NCI-H2171 treated with DMSO at 0.1 percent for 48 hours (cell line): ENCODE measurements around the gene NF1.
"Not testable (repeated sequence)": the region's sequence is repeated elsewhere in the genome, so short reads cannot be mapped to it uniquely, and the experiment has no call there.

Experiments
- DNase-seq: peaks from one replicate; lab custom pipeline; 2025; lab: John Stamatoyannopoulos, UW

The NF1 gene

DNA sequence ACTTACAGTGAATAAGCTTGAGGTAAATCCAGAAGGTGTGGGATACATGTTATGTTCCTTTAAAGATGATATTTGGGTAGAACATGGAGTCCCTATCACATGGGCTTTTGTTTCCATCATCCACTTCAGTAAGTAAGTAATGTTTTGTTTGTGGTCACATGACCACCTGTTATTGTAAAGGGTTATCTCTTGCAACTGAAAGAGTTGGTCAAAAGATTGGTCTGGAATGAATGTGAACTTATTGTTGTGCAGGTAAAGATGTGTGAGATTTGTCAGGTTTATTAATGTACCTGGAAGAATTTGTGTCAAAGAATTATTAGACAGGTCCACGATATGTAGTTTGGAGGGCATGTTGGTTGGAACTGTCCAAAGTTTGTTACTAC, 200.7 kb downstream of the NF1 start:
- no peak for DNase-seq

DNA sequence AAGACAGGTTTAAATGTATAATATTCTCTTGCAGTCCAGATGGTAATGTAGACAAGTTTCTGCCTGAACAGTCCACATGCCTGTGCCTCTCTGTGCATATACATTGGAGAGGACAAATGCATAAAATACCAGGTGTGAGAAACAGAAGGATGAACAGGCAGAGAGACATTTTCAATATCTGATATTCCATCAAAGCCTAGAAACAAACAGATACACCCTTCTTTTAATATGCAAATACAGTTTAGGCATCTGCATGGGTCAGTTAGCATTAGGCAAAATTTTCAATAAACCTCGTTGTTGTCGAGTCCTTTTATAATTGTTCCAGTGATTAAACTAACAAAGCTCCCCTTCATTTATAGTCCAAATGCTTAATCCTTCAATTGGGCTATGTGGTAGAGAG, 201.4 kb downstream of the NF1 start:
- peak; percentile 55 for DNase-seq

DNA sequence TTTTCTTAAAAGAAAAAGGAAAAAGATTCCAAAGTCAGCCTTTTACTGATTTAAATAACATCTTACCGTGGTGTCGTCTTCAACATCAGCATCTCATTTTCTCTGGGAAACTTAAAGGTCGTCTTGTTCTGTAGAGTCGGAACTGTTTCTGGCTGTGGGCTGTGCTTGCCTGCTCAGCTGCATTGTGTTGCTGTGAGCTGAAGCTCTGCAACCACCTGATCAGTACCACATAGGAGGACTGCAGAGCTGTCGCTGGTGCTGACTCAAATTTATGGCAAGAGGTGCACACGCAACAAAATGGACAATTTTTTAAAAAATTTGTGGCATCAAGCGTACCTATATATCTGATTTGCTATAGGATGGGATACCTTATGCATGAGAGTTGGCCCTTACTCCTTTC, 202.3 kb downstream of the NF1 start, which contains the start of gene OMG:
Gene OMG (minus strand): TSS at position 150 of the 400 bp plus-strand sequence. CDS start 908 bp downstream, outside the sequence.
- DNase-seq, result no peak

DNA sequence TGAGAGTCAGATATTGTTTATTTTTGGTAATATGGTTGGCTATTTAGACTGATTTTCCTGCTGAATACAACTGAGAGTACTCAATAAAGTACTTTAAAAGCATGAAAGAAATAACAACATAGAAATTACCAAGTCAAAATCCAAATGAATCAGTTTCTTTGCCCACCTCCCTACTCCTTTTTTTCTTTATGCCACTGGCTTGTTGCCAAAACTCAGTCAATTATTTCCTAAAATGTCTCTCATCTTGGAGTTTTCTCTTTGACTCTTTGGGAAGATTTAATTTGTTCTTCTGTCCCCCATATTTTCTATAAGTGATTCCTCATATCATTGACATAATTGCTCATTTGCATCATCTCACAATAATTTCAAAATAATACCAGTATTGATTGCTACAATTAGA, 204.8 kb downstream of the NF1 start:
- DNase-seq, result peak; percentile 75

DNA sequence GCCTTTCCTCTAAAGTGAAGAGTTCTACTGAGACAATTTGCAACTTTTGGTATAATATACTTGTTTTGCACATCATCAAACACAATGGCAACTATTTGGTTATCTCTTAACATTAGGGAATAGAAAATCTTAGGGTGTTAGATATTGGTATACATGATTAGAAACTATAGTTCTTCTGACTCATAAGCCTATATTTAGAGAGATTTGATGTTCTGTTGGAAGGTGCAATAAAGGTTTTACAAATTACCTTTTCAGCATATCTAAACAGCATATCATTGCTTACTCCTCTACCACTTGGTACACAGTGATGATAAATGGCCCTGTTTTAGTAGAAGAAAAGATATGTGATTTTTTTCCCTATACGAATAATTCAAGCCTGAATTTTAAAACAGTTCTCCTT, 212.9 kb downstream of the NF1 start:
- no peak for DNase-seq

DNA sequence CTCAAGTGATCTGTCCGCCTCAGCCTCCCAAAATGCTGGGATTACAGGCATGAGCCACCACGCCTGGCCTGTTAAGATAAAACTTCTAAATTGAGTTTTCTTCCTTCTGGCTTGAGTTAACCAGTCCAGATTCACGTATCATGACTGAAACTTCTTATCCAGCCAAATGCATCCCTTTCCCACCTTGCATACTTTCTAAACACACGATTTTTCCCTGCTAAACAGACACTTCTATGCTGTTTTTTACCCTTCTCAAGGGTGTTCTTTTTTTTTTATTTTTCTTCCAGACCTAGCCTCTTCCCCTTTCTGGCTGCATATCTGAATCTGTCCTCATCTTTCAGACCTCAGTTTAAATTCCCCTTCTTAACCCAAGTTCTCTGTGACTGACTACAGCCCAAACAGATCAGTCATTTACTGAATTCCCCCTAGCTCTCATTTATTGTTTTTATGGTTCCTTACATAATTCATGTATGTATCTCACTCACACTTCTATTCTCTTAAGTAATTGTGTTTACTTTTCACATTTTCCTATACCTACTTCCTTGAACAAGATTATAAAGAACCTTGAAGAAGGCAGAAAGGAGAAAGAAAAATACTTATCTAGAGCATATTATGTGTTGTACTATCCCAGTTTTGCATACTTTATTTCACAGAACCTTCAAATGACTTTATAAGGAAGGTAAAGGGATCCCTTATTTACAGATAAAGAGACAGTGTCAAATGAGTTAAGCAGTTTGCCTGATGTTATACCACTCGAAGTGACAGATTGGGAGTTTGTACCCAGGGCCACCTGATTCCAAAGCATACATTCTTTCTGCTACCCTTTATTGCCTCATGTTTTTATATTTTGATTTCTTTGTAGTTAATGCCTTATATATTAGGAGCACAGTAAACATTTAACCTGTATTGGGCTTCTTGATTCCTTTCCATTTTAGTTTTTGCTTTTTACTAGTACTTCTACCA, 213.9 kb downstream of the NF1 start:
- DNase-seq, result no peak

DNA sequence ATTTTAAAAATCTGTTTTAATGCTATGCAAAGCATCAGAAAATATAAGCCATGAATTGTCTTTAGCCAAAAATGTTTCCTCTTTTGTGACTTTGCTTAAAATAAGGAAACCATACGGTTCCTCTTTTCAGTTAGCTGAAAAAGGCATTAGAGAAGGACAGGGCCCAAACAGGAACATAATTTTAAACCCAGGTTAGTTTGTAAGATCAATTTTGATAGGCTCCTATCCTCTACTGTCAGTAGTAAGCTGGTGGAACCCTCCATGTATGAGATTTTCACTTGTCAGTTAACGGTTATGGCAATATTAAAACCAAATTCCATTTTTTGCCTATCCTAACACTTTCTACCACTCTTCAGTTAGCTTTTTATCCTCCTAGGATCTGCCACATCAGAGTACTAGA, 214.8 kb downstream of the NF1 start:
- DNase-seq, result no peak

DNA sequence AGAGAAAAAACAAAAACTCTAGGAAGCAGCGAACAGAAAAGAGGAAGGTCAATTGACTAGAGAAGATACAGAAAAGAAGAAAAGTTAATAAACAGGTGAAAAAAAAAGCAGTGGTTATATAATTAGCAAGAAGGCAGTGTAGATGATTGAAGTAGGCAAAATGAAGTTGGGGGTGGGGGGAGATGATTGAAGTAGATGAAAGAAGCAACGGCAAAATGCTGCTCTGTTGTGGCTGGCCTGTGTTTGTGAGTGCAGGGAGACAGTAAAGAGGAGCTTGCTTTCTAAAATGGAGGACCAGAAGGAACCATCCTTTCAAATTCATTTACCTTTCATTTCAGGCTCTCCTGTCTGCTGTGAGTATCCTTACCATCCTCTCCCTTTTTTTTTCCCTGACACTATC, 215.5 kb downstream of the NF1 start:
- no peak for DNase-seq

DNA sequence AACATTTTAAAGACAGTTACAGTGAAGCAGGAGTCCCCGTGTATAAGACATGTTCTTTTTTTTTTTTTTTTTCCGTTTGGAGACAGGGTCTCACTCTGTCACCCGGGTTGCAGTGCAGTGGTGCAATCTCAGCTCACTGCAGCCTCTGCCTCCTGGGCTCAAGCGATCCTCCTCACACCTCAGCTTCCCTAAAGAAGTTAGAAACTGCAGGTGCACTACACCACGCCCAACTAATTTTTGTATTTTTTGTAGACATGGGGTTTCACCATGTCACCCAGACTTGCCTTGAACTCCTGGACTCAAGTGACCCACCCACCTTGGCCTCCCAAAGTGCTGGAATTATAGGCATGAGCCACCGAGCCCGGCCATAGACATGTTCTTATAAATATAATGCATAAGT, 216.1 kb downstream of the NF1 start:
- no peak for DNase-seq

DNA sequence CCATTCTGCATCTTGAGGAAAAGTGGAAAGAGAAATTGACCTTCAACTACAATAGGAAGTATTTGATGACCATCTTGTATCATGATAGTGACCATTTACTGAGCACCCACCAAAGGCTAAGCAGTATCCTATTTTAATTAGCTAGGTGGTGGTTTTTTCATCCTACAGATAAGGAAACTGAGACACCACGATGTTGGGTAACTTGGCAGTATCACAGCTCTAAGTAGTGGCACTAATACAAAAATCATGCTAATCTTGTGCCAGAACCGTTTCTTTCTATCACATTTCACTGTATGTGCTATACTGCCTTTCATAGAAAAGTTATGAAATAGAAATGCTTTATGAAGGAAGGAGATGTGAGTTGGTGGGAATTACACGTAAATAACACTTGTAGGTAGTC, 216.7 kb downstream of the NF1 start:
- no peak for DNase-seq

DNA sequence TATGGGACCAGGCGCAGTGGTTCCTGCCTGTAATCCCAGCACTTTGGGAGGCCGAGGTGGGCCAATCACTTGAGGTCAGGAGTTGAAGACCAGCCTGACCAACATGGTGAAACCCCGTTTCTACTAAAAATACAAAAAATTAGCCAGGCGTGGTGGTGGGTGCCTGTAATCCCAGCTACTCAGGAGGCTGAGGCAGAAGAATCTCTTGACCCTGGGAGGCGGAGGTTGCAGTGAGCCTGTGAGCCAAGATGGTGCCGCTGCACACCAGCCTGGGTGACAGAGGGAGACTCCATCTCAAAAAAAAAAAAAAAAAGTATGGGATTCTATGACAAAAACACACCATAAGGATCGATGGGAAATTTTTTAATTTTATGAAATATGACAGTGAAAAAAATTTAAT, 217.4 kb downstream of the NF1 start:
- not testable (repeated sequence) for DNase-seq

DNA sequence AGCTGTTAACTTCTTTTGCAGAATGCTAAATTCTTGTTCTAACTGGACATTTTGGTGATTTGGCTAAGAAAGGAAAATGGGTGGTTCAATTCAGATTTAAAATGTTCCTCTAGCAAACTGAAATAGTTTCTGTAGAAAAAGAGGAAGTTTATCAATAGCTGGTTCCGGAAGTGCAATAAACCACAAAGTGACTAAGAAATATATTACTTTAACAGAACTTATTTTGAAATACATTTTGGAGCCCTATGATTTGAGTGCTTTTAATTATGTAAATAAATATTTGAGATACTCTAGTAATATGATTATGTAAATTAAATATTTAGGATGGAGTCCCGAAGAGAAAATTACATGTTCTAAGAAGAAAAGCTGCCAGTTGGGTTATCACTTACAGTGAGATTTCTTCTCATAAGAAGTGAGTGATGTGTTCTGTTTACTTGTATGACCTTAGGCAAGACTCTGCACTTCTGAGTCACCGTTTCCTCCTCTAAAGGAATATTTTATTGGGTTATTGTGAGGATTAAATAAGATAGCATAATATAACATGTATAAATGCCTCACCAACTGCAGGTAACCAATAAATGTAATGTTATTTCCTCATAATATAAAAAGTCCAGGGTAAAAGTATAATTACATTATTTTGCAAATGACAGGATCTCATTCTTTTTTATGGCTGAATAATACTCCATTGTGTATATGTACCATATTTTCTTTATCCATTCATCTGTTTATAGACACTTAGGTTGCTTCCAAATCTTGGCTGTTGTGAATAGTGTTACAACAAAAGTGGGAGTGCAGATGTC, 219.4 kb downstream of the NF1 start, which contains the start of gene EVI2B:
Gene EVI2B (minus strand): TSS at position 73 of the 800 bp plus-strand sequence. CDS start 8,445 bp downstream, outside the sequence.
- DNase-seq, result no peak

DNA sequence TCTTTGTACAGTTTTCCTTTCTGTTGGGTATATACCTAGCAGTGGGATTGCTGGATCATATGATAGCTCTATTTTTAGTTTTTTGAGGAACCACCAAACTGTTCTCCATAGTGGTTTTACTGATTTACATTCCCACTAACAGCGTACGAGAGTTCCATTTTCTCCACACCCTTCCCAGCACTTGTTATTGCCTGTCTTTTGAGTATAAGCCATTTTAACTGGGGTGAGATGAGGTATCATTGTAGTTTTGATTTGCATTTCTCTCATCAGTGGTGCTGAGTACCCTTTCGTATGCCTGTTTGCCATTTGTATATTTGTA, 220.0 kb downstream of the NF1 start:
- DNase-seq, result no peak

DNA sequence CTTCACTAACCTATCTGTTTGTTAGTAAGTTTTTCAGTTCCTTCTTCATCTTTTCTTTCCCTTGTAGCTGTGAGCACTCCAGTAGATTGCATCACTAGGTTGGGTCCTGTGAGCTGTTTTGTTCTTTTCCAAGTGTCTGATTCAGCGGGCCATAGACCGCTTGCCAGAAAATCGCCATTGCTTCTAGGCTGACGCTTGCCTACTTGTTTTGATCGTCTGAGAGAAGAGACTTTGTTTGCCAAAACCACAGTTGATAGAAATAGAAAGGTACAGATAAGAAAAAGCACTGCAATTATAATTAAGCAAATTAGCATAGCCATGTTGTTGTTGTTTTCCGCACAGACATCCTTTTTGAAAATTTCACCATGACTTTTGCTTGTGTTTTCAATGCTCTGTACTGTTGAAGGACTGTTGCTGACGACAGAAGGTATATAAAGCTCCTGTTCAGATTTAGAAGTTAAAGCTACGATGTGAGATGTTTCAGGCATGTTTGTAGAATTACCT, 223.6 kb downstream of the NF1 start:
- no peak for DNase-seq

DNA sequence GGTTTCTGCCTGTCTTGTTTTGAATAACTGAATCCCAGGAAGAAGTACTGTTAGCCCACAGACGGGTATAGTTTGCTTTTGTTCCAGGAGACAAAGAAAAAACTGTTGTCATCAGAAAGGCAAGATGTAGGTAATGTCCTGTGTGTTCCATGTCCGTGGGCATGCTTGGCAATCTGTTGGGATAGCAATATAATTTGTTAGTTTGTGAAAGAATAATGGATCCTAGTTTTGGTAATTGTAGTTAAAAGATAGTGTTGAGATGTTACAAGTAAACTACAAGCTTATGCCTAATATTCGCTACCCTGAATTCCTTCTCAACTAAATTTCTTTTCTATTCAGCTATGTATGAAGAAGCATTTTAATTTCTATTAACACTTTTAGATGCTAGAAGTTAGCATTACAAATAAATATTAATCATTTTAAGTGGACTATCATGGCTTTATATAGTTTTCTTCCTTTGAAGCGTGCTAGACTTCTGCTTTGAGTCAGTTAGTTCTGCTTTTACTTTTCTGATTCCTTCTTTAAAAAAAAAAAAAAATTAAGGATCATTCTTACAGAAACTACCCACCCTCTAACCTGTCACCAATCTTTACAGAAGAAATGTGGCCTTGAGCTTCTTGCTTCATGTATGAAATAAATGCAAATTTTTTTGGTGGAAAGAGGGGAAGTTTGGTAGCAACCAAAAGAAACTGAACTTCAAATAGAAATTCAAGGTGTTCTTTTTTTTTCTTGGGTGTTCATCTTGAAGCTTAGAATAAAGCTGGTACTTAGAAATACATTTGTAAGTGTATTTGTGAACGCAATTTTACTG, 224.3 kb downstream of the NF1 start:
- no peak for DNase-seq

DNA sequence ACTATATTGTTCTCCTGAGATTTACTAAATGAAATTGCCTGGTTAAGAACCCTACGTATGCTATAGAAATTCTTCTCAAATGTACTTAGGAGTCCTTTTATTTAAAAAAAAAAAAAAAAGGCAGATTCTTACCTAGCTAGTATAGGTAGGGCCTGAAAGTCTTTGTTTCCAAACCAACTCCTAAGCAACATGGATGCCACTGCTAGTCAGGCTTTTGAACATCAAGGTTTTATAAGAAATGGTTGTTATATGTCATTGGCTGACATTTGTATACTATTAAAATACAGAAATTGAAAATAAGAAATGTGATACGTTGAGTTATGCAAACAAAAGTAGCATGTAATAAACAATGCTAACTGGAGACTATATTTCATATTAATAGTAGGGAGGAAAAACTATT, 225.5 kb downstream of the NF1 start:
- DNase-seq, result no peak

DNA sequence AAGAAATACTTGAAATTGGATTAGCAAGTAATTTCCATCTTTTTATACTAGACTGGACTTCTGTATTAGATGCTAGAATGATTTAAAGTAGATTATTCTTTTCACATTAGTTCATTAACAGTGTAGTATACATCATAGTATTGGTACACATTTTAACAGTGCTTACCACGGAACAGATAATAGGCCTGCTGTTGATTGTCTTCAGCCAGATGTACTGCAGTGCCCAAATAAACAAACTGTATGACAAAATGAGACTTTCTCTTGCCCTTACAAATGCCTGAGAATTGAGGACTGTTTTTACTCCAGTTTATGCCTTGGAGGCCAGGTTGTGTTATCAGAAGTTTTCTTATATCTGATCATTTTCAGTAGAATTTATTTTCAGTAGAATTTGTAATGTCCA, 226.0 kb downstream of the NF1 start:
- DNase-seq, result no peak

DNA sequence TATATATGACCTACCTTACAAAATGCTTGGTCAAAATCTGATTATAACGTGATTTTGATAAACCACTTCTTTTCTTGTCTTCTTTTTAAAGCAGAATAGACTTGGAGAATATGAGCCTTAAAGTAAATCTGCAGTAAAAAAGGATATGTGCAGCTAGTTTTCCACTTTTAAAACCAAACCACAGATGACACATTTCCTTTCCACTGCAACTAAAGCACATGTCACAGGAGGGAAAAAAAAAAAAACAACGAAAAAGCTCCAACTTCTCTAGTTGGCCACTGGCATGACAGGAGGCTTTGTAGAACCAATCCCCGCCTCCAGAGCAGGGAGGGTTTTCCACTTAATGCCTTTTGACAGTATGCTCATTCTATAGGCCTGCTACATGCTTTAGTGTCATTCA, 226.7 kb downstream of the NF1 start, which contains the start of gene EVI2A:
Gene EVI2A (minus strand): TSS at position 142 of the 400 bp plus-strand sequence. CDS start 2,609 bp downstream, outside the sequence.
- no peak for DNase-seq

DNA sequence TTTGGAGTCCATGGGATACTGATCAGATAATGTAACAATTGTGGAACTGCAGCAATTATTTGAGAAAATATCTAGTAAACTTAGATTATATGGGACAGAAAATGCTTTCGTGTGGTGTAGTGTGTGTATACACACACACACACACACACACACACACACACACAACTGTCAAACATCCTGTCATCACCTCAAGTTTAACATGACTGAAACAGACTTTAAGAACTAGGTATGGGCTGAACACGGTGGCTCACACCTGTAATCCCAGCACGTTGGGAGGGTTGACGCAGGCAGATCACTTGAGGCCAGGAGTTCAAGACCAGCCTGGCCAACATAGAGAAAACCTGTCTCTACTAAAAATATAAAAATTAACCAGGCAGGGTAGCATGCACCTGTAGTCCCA, 227.2 kb downstream of the NF1 start:
- no peak for DNase-seq

DNA sequence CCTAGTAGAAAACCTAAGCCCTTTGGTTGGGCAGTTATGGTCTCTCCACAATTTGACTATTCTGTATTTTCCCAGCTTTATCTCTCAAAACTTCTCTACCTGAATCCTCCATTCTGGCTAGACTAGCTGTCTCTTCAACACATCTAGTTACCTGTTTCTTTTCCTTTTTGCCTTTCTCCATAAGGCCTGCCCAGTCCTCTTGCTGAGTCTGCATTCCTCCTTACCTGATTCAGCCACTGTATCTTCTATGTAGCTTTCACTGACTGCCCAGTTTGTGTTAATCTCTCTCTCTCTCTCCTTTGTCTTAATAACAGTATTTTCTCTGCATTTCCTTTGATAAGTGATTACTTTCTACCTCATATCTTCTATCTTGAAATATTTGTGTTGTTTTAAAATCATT, 228.8 kb downstream of the NF1 start:
- no peak for DNase-seq

DNA sequence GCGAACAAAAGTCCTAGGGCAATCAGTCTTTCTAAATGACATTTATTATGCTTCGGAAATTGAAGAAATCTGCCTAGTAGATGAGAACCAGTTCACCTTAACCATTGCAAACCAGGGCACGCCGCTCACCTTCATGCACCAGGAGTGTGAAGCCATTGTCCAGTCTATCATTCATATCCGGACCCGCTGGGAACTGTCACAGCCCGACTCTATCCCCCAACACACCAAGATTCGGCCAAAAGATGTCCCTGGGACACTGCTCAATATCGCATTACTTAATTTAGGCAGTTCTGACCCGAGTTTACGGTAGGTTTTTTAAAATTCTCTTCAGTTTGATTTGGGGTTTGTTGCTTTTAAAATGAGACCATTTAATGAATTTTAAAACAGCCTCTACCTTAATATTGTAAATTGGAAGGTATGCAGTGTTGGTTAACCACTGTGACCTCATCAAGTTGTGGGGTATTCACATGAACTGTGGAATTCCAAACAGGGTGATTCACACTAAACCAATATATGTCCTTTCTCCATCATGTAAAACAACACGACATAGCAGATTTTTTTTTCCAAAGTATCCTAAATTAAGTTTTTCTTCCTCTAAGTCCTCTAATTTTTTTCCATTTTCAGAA, 232.9 kb downstream of the NF1 start:
- no peak for DNase-seq
